SU-DHL-6 (cell line): ENCODE measurements around the gene TTC16.

Source experiments
- H2AFZ ChIP-seq: fragments of 200-600 bp; sonication (generic); 2 replicates; pipeline ENCODE4 v1.6.1; 2014; ENCODE audit warnings: low read depth, mild to moderate bottlenecking, moderate library complexity, mixed read lengths, antibody characterized with exemption, low read length; ENCODE audit not compliant: severe bottlenecking
- H3F3A ChIP-seq: fragments of 200-600 bp; shearing (Covaris generic); 2 replicates; pipeline ENCODE4 v1.6.0; 2016; ENCODE audit warnings: antibody characterized with exemption, mild to moderate bottlenecking; ENCODE audit not compliant: insufficient read depth
- H3K27ac ChIP-seq: fragments of 200-600 bp; sonication (generic); 2 replicates; pipeline ENCODE4 v1.5.1; 2016; ENCODE audit warnings: low read depth, mild to moderate bottlenecking, low read length, moderate library complexity, mixed read lengths
- H3K27me3 ChIP-seq: fragments of 200-600 bp; sonication (generic), shearing (Covaris generic); 2 replicates; pipeline ENCODE4 v1.6.0; 2014; ENCODE audit warnings: mild to moderate bottlenecking, low read length
- H3K36me3 ChIP-seq: fragments of 200-600 bp; sonication (generic); 2 replicates; pipeline ENCODE4 v1.6.1; 2014; ENCODE audit warnings: mild to moderate bottlenecking, low read length, mixed read lengths
- H3K4me2 ChIP-seq: fragments of 300-600, 200-600 bp; shearing (Covaris generic), sonication (generic); 2 replicates; pipeline ENCODE4 v1.6.0; 2014; ENCODE audit warnings: low read length, low read depth, mild to moderate bottlenecking; ENCODE audit not compliant: poor library complexity, severe bottlenecking
- H3K4me3 ChIP-seq: fragments of 200-600 bp; sonication (generic); 2 replicates; pipeline ENCODE4 v1.5.1; 2014; ENCODE audit warnings: antibody characterized with exemption, low read length, mild to moderate bottlenecking, mixed read lengths; ENCODE audit not compliant: insufficient read depth, poor library complexity, severe bottlenecking
- H3K79me2 ChIP-seq: fragments of 200-600 bp; sonication (generic); 2 replicates; pipeline ENCODE4 v1.6.1; 2014; ENCODE audit warnings: mild to moderate bottlenecking, low read length, moderate library complexity; ENCODE audit not compliant: insufficient read depth
- H3K9ac ChIP-seq: fragments of 200-600 bp; sonication (generic); 2 replicates; pipeline ENCODE4 v1.7.0; 2014; ENCODE audit warnings: mild to moderate bottlenecking, low read length
- H3K9me2 ChIP-seq: fragments of 200-600 bp; sonication (generic); replicated peaks from 2 replicates; pipeline ENCODE4 v1.6.1; 2014; ENCODE audit warnings: low read length; ENCODE audit not compliant: insufficient read depth
- H3K9me3 ChIP-seq: fragments of 200-600 bp; sonication (generic); 2 replicates; pipeline ENCODE4 v1.6.1; 2014; ENCODE audit warnings: low read length, mixed read lengths; ENCODE audit not compliant: insufficient read depth
- H4K20me1 ChIP-seq: fragments of 200-600 bp; sonication (generic); 2 replicates; pipeline ENCODE4 v1.6.1; 2014; ENCODE audit warnings: low read depth, mild to moderate bottlenecking, antibody characterized with exemption, low read length, moderate library complexity, mixed read lengths
- CTCF ChIP-seq: fragments of 200-600 bp; sonication (generic); IDR thresholded peaks from one replicate; pipeline ENCODE4 v1.5.1; 2017; ENCODE audit warnings: antibody characterized with exemption, mild to moderate bottlenecking, low read length, moderate library complexity; ENCODE audit not compliant: insufficient read depth, poor library complexity, severe bottlenecking
- EZH2phosphoT487 ChIP-seq: fragments of 200-600 bp; sonication (generic), shearing (Covaris generic); conservative IDR thresholded peaks from 2 replicates; pipeline ENCODE4 v1.6.1; 2018; ENCODE audit warnings: mild to moderate bottlenecking, antibody characterized with exemption, low read length, moderate library complexity, mixed read lengths

The TTC16 gene

GRCh38 chr9:127728808-127729207 lies 12.9 kb downstream of the TTC16 start:
- Histone ChIP-seq H3K27ac (no peak overlapping the region), H3K9me2 (no peaks in the 10 kb centered on the region), H3K36me3 (no peaks in the 10 kb centered on the region), H3K79me2 (no peaks in the 10 kb centered on the region), H4K20me1 (no peaks in the 10 kb centered on the region), H3K4me3 (no peak overlapping the region), H3K9me3 (no peaks in the 10 kb centered on the region), H3F3A (peaks cover 3% of the 10 kb centered on the region; the same call in 1 of the 2 replicates), H2AFZ (no peak overlapping the region), H3K4me2 (no peak overlapping the region), H3K9ac (no peak overlapping the region), H3K27me3 (no peaks in the 10 kb centered on the region)
- no peak for TF ChIP-seq CTCF
- TF ChIP-seq EZH2phosphoT487 = no peak

- Histone ChIP-seq H4K20me1 (no peaks in the 10 kb centered on the region), H3K4me2 (no peak overlapping the region), H3F3A (peaks cover 3% of the 10 kb centered on the region; the same call in 1 of the 2 replicates), H3K79me2 (no peaks in the 10 kb centered on the region), H3K36me3 (no peaks in the 10 kb centered on the region), H3K9ac (no peak overlapping the region), H2AFZ (no peak overlapping the region), H3K9me2 (no peaks in the 10 kb centered on the region), H3K27me3 (no peaks in the 10 kb centered on the region), H3K27ac (no peak overlapping the region), H3K9me3 (no peaks in the 10 kb centered on the region), H3K4me3 (no peak overlapping the region)
- TF ChIP-seq EZH2phosphoT487 (no peak), CTCF (no peak)
Measured at GRCh38 chr9:127729522-127730256, 13.8 kb downstream of the TTC16 start.

- no peaks in the 10 kb centered on the region for H3K36me3 ChIP-seq
- H4K20me1 ChIP-seq = no peaks in the 10 kb centered on the region
- H3K4me2 ChIP-seq = no peak overlapping the region
- no peaks in the 10 kb centered on the region for H3K27me3 ChIP-seq
- no peaks in the 10 kb centered on the region for H3K79me2 ChIP-seq
- TF ChIP-seq EZH2phosphoT487 (no peak), CTCF (no peak)
- H3K4me3 ChIP-seq = no peak overlapping the region
- peaks cover 3% of the 10 kb centered on the region; the same call in 1 of the 2 replicates for H3F3A ChIP-seq
- H3K9me2 ChIP-seq = no peaks in the 10 kb centered on the region
- H2AFZ ChIP-seq = no peak overlapping the region
- no peaks in the 10 kb centered on the region for H3K9me3 ChIP-seq
- H3K27ac ChIP-seq = no peak overlapping the region
- H3K9ac ChIP-seq = no peak overlapping the region
Measured at GRCh38 chr9:127730262-127730661, 14.4 kb downstream of the TTC16 start.
